DMS114 treated with DMSO at 0.1 percent for 48 hours (cell line): ENCODE data around the gene PPP3R1.

Source experiments
- DNase-seq: peaks from one replicate; lab custom pipeline; 2025; ENCODE audit not compliant: unreplicated experiment; lab: John Stamatoyannopoulos, UW

Gene PPP3R1

DNA sequence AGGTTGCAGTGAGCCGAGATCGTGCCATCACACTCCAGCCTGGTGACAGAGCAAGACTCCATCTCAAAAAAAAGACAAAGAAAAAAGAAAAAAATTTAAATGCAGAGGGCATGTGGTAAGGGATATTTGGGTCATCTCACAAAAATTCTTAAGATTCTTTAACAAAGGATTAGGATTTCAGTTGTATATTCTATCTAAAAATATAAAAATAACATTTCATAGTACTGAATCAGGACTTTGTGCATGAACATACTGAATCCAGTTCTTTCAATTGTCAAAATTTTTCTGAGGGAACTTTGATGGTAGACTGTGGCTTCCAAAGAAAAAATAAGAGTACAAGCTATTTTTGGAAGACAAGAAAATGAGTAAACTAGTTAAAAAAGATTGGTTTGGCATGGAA, 6.5 kb upstream of the PPP3R1 start:
- DNase-seq, result no peak

GRCh38 chr2:68256093-68256450, 3.7 kb upstream of the PPP3R1 start:
- DNase-seq, result no peak

- DNase-seq, result no peak
Measured at GRCh38 chr2:68253219-68254068, 1.1 kb upstream of the PPP3R1 start.

DNA sequence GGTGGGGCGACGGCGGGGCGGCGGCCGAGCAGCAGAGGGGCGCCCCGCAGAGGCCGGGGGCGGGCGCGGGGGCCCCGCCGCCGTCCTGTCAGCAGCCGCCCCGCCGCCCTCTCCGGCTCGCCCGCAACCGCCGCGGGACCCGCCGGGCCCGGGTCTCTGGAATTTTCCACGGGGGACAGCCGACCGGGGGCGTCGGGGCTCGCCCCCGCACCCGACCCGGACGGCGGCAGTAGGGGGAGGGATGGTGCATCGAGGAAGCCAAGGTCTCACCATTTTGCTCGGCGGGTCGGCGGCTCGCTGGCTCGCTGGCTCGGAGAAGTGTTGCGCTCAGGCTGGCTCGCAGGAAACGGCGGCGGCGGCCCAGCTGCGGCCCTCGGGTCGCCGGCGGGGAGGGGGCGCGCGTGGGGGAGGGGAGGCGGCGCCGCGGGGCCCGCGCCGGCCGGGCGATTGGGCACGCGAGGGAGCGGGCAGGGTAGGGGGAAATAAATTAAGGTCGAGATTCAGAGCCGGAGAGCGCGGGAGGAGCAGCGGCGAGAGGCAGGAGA, 405 bp downstream of the PPP3R1 start:
- DNase-seq, result no peak

GRCh38 chr2:68251187-68251854, 1.0 kb downstream of the PPP3R1 start:
- peak; percentile 82 for DNase-seq

DNA sequence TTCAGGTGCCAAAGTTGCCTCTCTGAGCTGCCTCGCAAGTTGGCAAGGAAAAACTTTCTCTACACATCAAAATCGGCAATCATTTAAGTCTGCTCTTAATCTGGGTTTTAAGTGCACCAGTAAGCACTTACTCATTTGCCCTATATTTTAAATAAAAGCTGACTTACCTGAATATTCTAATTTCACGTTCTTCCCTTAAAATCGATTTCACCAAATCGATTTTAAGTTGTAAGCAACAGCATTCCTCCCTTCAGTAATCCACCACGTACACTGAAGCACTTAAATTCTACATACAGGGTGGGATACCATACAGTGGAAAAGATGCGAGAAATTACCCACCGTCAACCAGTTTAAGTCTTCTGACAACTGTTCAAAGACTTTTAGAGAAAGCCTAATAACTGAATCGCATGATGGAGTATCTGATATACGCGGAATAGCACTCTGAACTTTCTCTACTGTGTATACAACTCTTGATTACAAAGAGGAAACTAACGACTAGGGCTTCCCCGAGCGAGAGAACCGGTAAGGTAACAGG, 1.6 kb downstream of the PPP3R1 start:
- no peak for DNase-seq

DNA sequence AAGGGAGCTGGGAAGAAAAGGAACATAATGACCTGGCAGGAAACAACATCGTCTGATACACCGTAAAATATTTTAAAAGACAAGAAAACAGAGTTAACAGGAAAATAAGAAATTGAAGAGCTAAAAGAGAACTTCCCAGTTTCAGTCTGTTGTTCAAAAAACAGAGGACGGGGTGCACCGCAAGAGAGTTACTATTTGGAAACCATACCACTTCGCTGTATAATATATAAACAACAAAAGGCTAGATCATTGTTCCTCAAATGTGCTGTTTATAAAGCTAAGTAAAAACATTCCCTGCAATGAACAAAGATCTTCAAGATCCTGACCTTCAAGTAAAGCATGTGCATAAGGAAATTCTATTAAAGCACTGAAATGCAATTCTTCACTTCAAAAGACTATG, 2.1 kb downstream of the PPP3R1 start:
- no peak for DNase-seq

DNA sequence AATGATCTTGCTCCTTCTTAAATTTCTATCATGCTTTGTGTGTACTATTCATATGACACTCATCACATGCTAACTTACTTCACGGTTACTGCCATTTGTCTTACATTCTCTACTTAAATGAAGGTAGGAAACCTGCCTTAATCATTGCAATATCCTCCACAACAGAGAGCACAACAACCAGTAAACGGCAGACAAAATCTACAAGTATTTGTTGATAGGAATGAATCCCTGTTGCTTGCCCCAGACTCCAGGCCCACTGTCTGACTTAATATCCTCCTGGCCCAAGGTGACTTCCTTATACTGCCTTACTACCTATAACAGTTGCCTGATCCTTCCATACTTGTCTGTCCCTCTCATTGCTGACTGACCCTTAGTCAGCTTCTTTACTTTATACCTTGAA, 3.5 kb downstream of the PPP3R1 start:
- no peak for DNase-seq

DNA sequence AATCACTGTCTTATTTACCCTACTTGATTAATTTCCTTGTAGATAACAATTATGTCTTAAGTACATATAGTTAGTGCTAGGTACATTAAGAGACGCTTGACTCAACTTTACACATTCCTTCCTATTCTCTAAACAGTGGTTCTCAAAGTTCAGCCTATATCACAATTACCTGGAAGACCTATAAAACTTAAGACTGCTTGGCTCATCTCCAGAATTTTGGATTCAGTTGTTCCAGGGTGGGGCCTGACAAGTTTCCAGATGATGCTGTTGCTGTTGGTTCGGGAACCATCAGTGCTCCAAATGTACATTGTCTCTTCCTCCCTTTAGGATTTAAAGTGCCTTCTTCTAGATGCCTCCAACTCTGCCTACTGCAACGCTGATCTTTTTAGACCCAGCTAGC, 4.0 kb downstream of the PPP3R1 start:
- no peak for DNase-seq

DNA sequence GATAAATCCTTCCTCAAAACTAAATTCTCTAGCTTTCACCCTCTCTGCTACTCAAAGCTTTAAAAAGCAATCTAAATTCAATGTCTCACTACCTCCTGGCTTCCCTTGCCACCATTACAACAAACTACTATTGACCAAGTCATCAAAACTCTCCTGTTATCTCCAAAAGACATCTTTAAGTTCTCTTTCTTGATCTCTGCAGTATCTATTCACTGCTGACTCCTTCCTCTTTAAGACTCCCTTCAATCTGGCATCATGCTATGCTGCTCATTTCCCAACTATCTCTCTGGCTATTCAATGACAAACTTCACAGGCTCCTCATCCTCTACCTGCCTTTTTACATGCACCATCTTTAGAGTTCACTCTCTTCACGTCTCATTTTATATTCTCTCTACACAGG, 5.9 kb downstream of the PPP3R1 start:
- no peak for DNase-seq

DNA sequence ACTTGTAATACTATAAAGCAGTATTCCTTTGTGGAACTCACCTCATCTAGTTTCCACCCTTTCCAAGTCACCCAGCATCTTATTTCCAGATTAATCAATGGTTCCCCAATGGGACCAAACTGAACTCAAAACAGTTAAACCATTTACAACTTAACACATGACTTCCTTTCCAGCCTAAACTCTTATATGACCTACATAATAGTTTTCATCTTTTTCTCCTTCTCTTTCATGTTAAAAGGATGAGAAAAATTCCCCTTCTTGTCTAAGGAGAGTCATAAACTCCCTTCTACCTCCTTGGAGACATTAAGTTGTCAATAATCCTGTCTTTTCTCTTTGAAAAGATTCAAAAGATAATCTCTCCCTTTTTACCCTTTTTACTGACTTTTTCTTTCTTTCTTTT, 6.7 kb downstream of the PPP3R1 start:
- no peak for DNase-seq

DNA sequence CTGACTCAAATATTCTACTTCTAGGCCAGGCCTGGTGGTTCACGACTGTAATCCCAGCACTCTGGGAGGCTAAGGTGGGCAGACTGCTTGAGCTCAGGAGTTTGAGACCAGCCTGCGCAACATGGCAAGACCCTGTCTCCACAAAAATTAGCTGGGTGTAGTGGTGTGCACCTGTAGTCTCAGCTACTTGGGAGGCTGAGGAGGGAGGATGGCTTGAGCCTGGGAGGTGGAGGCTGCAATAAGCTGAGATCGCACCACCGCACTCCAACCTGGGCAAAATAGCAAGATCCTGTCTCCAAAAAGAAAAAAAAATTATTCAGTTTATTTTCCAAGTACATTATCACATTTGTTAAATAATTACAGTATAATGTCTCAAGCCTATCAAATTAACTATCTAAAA, 7.3 kb downstream of the PPP3R1 start:
- no peak for DNase-seq

GRCh38 chr2:68244456-68244855, 7.9 kb downstream of the PPP3R1 start:
- DNase-seq, result no peak

- DNase-seq, result no peak
Measured at GRCh38 chr2:68241732-68242131, 10.6 kb downstream of the PPP3R1 start.

DNA sequence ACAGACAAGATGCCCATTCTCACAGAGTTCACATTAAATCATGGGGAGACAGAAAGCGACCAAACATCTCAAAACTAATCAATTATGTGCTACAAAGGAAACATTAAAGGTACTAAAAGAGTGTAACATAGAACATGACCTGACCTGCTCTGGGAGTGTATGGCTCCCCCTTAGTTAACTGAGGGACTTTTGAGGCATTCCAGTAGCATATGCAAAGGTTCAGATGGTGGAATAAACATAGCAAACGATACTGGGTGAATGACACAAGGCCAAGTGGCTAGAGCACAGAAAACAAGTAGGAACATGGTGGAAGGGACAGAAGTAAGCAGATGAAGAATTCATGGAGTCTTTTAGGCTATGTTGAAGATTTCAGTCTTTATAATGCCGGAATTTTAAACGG, 11.9 kb downstream of the PPP3R1 start:
- DNase-seq, result no peak

GRCh38 chr2:68238955-68239822, 13.1 kb downstream of the PPP3R1 start:
- DNase-seq, result no peak

GRCh38 chr2:68237976-68238580, 14.3 kb downstream of the PPP3R1 start:
- DNase-seq, result no peak

DNA sequence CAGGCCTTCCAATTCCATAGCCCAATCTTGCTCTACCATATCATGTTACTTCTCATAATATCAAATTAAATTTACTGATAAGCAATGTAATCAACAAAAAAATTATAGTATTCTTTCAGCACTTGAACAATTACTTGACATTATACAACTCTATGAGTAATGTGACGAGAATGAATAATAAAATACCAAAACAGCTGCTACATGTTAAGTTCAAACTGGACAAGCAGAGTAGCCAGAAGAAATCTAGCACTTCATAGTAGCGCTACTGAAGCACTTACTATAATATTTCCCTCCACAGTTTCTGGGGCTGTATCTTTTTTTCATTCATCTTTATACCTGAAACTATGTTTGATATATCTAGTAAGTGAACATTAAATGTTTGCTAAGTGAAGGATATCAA, 14.9 kb downstream of the PPP3R1 start:
- no peak for DNase-seq

DNA sequence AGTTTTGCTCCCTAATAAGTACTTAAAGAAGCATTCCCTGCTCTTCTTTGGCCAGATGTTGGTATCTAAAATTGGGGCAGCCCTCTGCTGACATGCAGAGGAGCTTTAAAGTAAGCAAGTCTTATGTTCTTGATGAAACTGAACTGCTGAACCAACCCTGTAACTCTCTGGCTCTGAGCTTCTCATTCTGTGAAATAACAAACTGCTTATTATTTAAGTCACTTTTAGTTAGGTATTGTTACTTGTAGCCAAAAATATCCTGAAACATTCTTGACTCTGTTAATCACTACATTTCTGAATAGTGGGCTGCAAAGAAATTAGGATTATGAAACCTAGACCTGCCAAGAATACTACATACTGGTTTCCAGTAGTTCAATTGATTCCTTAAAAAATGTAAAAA, 15.5 kb downstream of the PPP3R1 start:
- no peak for DNase-seq

DNA sequence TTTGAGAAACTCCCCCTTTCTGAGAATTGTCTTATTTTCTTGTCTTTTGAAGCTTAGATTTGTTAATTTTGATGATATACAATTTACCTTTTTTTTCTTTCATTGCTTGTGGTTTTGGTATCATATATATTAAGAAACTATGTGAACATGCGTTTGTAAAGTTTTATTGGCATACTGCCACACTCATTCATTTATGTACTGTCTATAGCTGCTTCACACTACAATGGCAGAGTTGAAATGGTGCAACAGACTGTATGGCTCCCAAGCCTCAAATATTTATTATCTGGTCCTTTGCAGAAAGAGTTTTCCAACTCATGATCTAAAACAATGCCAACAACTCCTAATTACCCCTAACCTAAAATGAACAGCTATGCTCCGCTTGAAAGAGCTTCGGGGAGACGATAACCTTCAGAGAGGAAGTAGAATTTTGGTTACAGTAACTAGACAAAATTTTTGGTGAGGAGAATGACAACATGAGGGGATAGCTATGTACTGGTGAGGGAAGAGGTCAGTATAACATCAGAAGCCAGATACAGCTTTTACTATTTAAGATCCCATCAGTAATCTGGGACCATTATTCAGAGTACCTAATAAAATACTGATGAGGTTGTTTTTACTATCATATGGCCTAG, 16.1 kb downstream of the PPP3R1 start:
- DNase-seq, result no peak
